ENCODE data around the gene BMP7. TPM values are rescaled to one million over a fixed set of nuclear protein-coding genes. Genes with fewer than 3 reads are reported as not detected.

The BMP7 gene
- total RNA-seq, 2 experiments from 2014 or later = 2.2 to 94.2 TPM

DNA sequence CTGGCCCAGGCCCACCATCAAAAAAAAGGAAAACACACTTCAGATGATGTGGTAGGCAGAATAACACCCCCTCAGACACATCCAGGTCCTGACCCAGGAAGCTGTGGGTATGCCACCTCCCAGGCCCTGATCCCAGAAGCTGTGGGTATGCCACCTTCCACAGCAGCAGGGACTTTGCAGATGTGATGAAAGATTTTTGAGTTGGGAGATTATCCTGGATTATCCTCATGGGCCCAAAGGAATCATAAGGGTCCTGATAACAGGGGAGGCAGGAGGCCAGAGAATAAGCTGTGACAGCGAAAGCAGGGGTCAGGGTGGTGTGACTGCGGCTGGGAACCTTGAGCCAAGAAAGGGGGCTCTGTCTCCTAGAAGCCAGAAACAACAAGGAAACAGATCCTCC is 55.0 kb downstream of the BMP7 start:
- intact Hi-C loops (cut with micrococcal nuclease; ENCODE audit: unreplicated experiment) = no loop called here
- no peak overlapping the region for H3K4me2 ChIP-seq (ENCODE audit: low read length)
- no TSS peak for BruUV-seq (replicated peaks)

DNA sequence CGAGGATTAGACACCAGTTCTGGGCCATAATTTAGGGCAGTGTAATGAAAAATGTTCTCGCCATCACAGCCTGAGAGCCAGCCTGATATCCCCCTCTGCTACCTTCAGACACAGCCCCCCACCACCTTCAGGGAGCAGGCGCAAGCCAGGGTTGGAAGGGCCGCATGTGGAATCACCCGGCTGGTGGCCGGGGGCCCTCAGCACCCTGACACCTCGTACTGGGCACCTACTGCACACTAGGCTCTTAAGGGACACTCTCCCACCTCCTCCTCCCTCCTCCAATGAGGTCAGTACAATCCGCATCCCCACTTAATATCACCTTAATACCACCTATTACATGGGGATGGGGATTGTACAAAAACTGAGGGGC is 55.5 kb downstream of the BMP7 start:
- TF ChIP-seq, protein P1, sequence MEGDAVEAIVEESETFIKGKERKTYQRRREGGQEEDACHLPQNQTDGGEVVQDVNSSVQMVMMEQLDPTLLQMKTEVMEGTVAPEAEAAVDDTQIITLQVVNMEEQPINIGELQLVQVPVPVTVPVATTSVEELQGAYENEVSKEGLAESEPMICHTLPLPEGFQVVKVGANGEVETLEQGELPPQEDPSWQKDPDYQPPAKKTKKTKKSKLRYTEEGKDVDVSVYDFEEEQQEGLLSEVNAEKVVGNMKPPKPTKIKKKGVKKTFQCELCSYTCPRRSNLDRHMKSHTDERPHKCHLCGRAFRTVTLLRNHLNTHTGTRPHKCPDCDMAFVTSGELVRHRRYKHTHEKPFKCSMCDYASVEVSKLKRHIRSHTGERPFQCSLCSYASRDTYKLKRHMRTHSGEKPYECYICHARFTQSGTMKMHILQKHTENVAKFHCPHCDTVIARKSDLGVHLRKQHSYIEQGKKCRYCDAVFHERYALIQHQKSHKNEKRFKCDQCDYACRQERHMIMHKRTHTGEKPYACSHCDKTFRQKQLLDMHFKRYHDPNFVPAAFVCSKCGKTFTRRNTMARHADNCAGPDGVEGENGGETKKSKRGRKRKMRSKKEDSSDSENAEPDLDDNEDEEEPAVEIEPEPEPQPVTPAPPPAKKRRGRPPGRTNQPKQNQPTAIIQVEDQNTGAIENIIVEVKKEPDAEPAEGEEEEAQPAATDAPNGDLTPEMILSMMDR (conservative IDR thresholded peaks at IDR 0.05; ENCODE audit: low read length) = no peak
- Histone ChIP-seq H2AFZ (ENCODE audit: low read length) (no peak overlapping the region), H3K9me2 (ENCODE audit: insufficient read depth, low read length) (no peaks in the 10 kb centered on the region), H3K79me2 (ENCODE audit: insufficient read depth, low read depth, low read length) (no peaks in the 10 kb centered on the region), H3K27ac (ENCODE audit: low read depth, low read length, poor library complexity, severe bottlenecking) (no peak overlapping the region), H3K4me1 (ENCODE audit: insufficient read depth, low read length, poor library complexity, severe bottlenecking) (no peaks in the 10 kb centered on the region), H3K4me2 (ENCODE audit: low read length) (no peak overlapping the region), H3K9me3 (ENCODE audit: low read length) (no peaks in the 10 kb centered on the region), H3K36me3 (ENCODE audit: insufficient read depth, low read length) (peaks cover 54% of the 10 kb centered on the region), H3K4me3 (ENCODE audit: low read depth, low read length, poor library complexity, severe bottlenecking) (no peak overlapping the region), H4K20me1 (ENCODE audit: insufficient read depth, low read length) (no peaks in the 10 kb centered on the region)
- POLR2A ChIA-PET = no interaction called here
- CTCF ChIA-PET (ENCODE audit: unreplicated experiment) = no interaction called here
- intact Hi-C loops (cut with micrococcal nuclease; ENCODE audit: unreplicated experiment) = no loop called here
- no peak for DNase-seq (ENCODE audit: low spot score)
- no TSS peak for BruUV-seq (replicated peaks)

More for the DNA sequence above, 55.0 kb downstream of the BMP7 start:
- H3K36me3 ChIP-seq (ENCODE audit: insufficient read depth, low read length) = peaks cover 53% of the 10 kb centered on the region
- H4K20me1 ChIP-seq (ENCODE audit: insufficient read depth, low read length) = no peaks in the 10 kb centered on the region
- H2AFZ ChIP-seq (ENCODE audit: low read length) = no peak overlapping the region
- H3K27ac ChIP-seq (ENCODE audit: low read depth, low read length, poor library complexity, severe bottlenecking) = no peak overlapping the region
- ChIA-PET POLR2A (no interaction called here), CTCF (ENCODE audit: unreplicated experiment) (no interaction called here)
- no peaks in the 10 kb centered on the region for H3K9me2 ChIP-seq (ENCODE audit: insufficient read depth, low read length)
- no peak for TF ChIP-seq EZH2phosphoT487 (IDR thresholded peaks at IDR 0.05; ENCODE audit: borderline replicate concordance, low read depth, low read length)
- TF ChIP-seq, protein P1 (conservative IDR thresholded peaks at IDR 0.05; ENCODE audit: low read length) = no peak
- H3K4me1 ChIP-seq (ENCODE audit: insufficient read depth, low read length, poor library complexity, severe bottlenecking) = no peaks in the 10 kb centered on the region
- H3K4me3 ChIP-seq (ENCODE audit: low read depth, low read length, poor library complexity, severe bottlenecking) = no peak overlapping the region
- no peaks in the 10 kb centered on the region for H3K79me2 ChIP-seq (ENCODE audit: insufficient read depth, low read depth, low read length)
- no peaks in the 10 kb centered on the region for H3K9me3 ChIP-seq (ENCODE audit: low read length)
- no peak for DNase-seq (ENCODE audit: low spot score)

DNA sequence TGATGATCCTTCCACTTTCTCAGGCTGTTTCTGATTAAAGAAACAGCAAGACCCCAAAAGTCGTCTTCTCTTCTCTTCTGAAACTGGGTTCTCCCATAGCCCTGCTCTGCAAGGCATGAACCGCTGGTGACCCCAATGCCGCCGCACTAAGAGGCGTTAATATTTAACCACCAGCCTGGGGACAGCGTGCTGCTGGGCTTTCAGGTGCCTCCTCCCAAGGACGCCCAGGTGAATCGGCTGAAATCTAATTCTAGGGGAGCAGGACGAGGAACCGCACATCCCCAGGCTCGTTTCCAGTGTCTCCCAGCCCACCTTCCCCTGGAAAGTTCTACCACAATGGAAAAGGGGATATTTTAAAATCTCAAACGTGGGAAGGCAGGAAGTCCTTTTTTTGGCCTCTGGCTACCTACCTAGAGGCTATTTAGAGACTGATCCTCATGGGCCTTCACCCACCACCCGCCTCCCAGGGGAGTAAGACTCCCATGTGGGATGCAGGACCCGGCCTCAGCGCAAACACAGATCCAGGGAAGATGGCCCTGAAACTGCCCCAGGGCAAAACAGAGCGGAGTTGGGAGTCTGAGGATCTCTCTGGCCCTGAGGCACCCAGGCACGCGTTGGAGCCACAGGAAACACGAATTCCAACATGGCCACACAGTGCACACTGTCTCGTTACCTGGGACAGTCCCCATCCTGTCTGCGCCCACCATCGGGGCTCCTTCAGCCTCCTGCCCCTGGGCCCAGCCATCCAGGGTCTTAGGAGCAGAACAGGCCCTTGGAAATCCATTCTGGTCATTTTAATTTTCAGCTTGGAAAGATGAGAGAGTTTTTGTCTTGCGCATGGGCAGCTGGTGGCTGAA is 56.2 kb downstream of the BMP7 start:
- Histone ChIP-seq H3K4me1 (ENCODE audit: insufficient read depth, low read length, poor library complexity, severe bottlenecking) (no peaks in the 10 kb centered on the region), H3K79me2 (ENCODE audit: insufficient read depth, low read depth, low read length) (no peaks in the 10 kb centered on the region), H3K9me3 (ENCODE audit: low read length) (no peaks in the 10 kb centered on the region), H3K4me2 (ENCODE audit: low read length) (no peak overlapping the region), H3K4me3 (ENCODE audit: low read depth, low read length, poor library complexity, severe bottlenecking) (no peak overlapping the region), H4K20me1 (ENCODE audit: insufficient read depth, low read length) (no peaks in the 10 kb centered on the region), H2AFZ (ENCODE audit: low read length) (no peak overlapping the region), H3K36me3 (ENCODE audit: insufficient read depth, low read length) (peaks cover 54% of the 10 kb centered on the region), H3K27ac (ENCODE audit: low read depth, low read length, poor library complexity, severe bottlenecking) (no peak overlapping the region), H3K9me2 (ENCODE audit: insufficient read depth, low read length) (no peaks in the 10 kb centered on the region)
- CTCF ChIA-PET (ENCODE audit: unreplicated experiment) = interaction anchor here (0.5 kb wide), 1 partner anchor 329 kb away, joined by 3 read pairs; no protein-coding TSS in a partner anchor
- BruUV-seq (replicated peaks) = no TSS peak
- intact Hi-C loops (cut with micrococcal nuclease; ENCODE audit: unreplicated experiment) = no loop called here
- no peak for DNase-seq (ENCODE audit: low spot score)
- TF ChIP-seq EZH2phosphoT487 (IDR thresholded peaks at IDR 0.05; ENCODE audit: borderline replicate concordance, low read depth, low read length) = no peak
- TF ChIP-seq, protein P1 (conservative IDR thresholded peaks at IDR 0.05; ENCODE audit: low read length) = no peak
- POLR2A ChIA-PET = no interaction called here

All from OCI-LY7 (cell line).